ENCODE data around the gene VWA2. TPM values are rescaled to one million over a fixed set of nuclear protein-coding genes. Genes with fewer than 3 reads are reported as not detected.

The VWA2 gene
- total RNA-seq, 2 experiments from 2014 or later = not detected

- CTCF ChIA-PET = no interaction called here
- Mint-ChIP-seq H3K36me3 (ENCODE audit: low read depth) (no peaks in the 10 kb centered on the region), H3K27me3 (no peaks in the 10 kb centered on the region), H3K9me3 (ENCODE audit: low read depth) (no peaks in the 10 kb centered on the region), H3K4me1 (peaks cover 10% of the 10 kb centered on the region), H3K27ac (no peak overlapping the region), H3K4me3 (no peak overlapping the region)
- POLR2A ChIA-PET = no interaction called here
- intact Hi-C loops (cut with DNase I, micrococcal nuclease) = no loop called here
- ATAC-seq = no peak
- no peak for DNase-seq
Observed at GRCh38 chr10:114340816-114341215, 101.8 kb downstream of the VWA2 start.

Other genes with a start within 250 kb of the VWA2 start
- gene ADRB1, start 195.4 kb upstream of the VWA2 start, total RNA-seq = not detected
- gene CCDC186, start 65.1 kb upstream of the VWA2 start, total RNA-seq = 10 to 100 TPM in 1 of 2 experiments, 1 to 10 TPM in 1; 9.1 to 13.9 TPM
- gene TDRD1, start 59.9 kb upstream of the VWA2 start, total RNA-seq = under 1 TPM; 0.21 to 0.25 TPM
- gene AFAP1L2, start 165.2 kb downstream of the VWA2 start, total RNA-seq = 1 to 10 TPM; 1.4 to 2.0 TPM